22Rv1 (cell line): Measurements from ENCODE around the gene RAP1B.

ENCODE experiments used
- CTCF ChIP-seq: fragments of 450-650 bp; IDR thresholded peaks from 2 replicates; pipeline ENCODE4 v1.5.1; 2017; ENCODE audit warnings: mild to moderate bottlenecking
- ZFX ChIP-seq: fragments of 450-650 bp; IDR thresholded peaks from 2 replicates; pipeline ENCODE4 v1.6.1; 2017; ENCODE audit warnings: antibody characterized with exemption, borderline replicate concordance

- TF ChIP-seq CTCF: no peak
- no peak for TF ChIP-seq ZFX
Measured at GRCh38 chr12:68579254-68579653, 31.4 kb upstream of the RAP1B start.
